ENCODE measurements around the gene PEX5. TPM values are rescaled to one million over a fixed set of nuclear protein-coding genes. Genes with fewer than 3 reads are reported as not detected.
A peak's percentile ranks its signal among the peaks of the same experiment; 100 is the strongest.

The PEX5 gene
- total RNA-seq, 3 donors from 2014 or later: 36.1 to 41.2 (median 38.5) TPM

DNA sequence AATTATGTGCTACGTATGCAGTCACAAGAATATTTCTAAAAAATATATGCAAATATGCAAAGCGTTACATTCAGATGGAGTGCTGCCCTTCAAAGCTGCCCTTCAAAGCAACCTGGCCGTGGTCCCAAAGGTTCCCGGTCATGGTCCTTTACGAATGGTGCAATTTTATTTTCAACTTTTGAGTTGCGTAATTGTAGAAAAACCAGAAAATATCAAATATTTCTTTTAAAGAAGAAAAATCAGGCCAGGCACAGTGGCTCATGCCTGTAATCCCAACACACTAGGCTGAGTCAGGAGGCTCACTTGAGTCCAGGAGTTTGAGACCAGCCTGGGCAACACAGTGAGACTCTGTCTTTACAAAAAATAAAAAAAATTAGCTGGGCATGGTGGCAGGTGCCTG lies 38.0 kb upstream of the PEX5 start:
- Histone ChIP-seq H3K4me3 (no peak overlapping the region), H3K4me1 (ENCODE audit: low read depth) (no peaks in the 10 kb centered on the region), H3K9me3 (no peaks in the 10 kb centered on the region), H3K36me3 (ENCODE audit: low read depth) (no peaks in the 10 kb centered on the region)
- intact Hi-C loops (cut with DNase I, micrococcal nuclease): no loop called here
- ATAC-seq (no peak), DNase-seq (no peak)
- TF ChIP-seq, protein P1, sequence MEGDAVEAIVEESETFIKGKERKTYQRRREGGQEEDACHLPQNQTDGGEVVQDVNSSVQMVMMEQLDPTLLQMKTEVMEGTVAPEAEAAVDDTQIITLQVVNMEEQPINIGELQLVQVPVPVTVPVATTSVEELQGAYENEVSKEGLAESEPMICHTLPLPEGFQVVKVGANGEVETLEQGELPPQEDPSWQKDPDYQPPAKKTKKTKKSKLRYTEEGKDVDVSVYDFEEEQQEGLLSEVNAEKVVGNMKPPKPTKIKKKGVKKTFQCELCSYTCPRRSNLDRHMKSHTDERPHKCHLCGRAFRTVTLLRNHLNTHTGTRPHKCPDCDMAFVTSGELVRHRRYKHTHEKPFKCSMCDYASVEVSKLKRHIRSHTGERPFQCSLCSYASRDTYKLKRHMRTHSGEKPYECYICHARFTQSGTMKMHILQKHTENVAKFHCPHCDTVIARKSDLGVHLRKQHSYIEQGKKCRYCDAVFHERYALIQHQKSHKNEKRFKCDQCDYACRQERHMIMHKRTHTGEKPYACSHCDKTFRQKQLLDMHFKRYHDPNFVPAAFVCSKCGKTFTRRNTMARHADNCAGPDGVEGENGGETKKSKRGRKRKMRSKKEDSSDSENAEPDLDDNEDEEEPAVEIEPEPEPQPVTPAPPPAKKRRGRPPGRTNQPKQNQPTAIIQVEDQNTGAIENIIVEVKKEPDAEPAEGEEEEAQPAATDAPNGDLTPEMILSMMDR (IDR thresholded peaks at IDR 0.05): no peak

DNA sequence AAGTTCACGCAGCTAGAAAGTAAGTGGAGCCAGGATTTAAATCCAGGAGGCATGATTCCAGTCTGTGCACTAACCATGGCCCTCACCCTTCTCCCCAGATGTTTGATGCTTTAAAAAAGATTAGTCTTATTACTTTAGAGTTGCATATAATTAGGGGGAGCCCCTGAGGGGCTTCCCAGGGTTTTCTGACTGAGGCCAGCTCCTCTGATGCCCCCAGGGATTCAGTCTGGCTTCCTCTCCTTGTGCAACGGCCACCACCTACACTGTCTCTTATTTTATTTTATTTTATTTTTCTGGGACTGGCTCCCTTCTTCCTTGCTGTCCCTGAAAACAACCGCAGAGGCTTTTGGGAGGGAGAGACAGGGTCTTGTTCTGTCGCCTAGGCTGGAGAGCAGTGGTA lies 36.7 kb upstream of the PEX5 start:
- TF ChIP-seq, protein P1 (IDR thresholded peaks at IDR 0.05): no peak
- no peaks in the 10 kb centered on the region for H3K36me3 ChIP-seq (ENCODE audit: low read depth)
- intact Hi-C loops (cut with DNase I, micrococcal nuclease): no loop called here

DNA sequence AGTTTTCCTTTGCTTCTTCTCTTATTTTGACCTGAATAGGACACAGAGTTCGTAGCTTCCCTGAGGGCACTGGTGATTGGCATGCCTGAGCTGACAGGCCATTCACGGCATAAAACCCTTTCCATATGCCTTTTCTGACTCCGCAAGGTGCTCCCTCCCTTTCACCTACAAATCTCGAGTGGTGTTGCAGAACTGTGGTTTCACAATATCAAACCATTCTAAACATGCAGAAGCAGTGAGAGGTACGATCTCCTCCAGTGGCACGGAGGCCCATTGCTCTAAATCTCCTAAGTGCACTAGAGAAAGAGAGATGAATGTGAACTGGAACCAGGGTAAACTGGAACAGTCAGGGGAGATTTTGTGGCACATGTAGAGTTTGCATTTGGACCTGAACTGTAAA lies 35.4 kb upstream of the PEX5 start:
- no peak for DNase-seq
- H3K9me3 ChIP-seq: no peaks in the 10 kb centered on the region
- no peak overlapping the region for H3K4me3 ChIP-seq
- no peak for ATAC-seq
- TF ChIP-seq, protein P1 (IDR thresholded peaks at IDR 0.05): no peak
- H3K36me3 ChIP-seq (ENCODE audit: low read depth): no peaks in the 10 kb centered on the region
- H3K4me1 ChIP-seq (ENCODE audit: low read depth): no peaks in the 10 kb centered on the region
- intact Hi-C loops (cut with DNase I, micrococcal nuclease): no loop called here

More for the DNA sequence above, 36.7 kb upstream of the PEX5 start:
- Histone ChIP-seq H3K9me3 (no peaks in the 10 kb centered on the region), H3K4me1 (ENCODE audit: low read depth) (no peaks in the 10 kb centered on the region), H3K4me3 (no peak overlapping the region)
- DNase-seq (no peak), ATAC-seq (no peak)

DNA sequence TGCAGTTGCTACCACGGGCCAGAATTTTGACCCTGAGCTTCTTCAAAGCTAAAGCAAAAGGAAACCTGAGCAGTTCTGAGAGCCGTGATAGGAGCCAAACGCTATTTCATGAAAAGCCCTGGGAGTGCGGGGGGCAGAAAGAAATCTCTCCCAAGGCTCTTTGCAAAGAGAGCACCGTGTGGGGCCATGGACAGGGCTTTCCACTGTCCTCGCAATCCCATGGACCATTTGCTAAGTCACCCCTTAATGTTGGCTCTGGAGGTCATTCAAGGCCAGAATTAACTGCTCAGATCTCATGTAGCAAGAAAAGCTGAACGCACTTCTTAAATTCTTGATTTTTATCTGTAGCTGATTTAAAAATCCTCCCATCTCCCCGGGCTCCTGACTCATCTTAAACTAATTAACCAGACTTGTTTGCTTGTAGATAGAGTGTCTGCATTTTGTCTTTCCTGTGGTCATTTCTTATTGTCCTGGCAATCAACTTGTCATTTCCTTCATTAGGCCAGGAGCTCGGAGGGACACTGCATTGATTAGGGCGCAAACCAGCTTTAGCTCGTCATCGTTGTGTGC lies 34.5 kb upstream of the PEX5 start:
- no peak for DNase-seq
- H3K4me1 ChIP-seq (ENCODE audit: low read depth): no peaks in the 10 kb centered on the region
- H3K36me3 ChIP-seq (ENCODE audit: low read depth): no peaks in the 10 kb centered on the region
- H3K4me3 ChIP-seq: no peak overlapping the region
- H3K9me3 ChIP-seq: no peaks in the 10 kb centered on the region
- TF ChIP-seq, protein P1 (IDR thresholded peaks at IDR 0.05): no peak
- no peak for ATAC-seq
- intact Hi-C loops (cut with DNase I, micrococcal nuclease): no loop called here

DNA sequence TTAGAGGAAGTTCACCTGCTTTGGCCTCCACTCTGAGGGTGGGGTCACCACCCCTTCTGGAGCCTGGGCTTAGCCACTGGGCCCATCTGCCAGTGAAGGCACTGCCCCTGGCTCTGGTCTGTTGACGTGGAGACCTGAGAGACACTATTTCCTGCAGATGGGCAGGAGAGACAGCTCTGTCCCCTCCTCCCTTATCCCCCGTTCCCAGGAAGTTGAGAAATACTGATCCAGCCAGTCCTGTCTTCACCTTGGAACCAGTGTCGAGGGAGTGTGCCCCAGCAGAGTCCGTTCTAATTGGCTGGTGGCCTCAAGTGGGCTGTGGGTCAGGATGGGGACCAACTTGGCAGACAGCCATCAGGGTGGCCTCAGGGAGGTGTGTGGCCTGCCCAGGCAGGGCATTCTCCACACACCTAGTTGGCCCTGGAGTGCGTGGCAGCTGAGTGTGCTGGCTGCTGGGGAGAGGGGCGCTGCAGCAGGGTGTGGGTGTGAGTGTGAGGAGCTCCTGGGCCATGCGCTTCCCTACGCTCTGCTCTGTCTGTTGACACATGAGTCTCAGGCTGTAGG lies 33.9 kb upstream of the PEX5 start:
- ATAC-seq (peak; percentile 16), DNase-seq (no peak)
- Histone ChIP-seq H3K4me3 (no peak overlapping the region), H3K36me3 (ENCODE audit: low read depth) (no peaks in the 10 kb centered on the region), H3K9me3 (no peaks in the 10 kb centered on the region), H3K4me1 (ENCODE audit: low read depth) (no peaks in the 10 kb centered on the region)
- intact Hi-C loops (cut with DNase I, micrococcal nuclease): no loop called here
- TF ChIP-seq, protein P1 (IDR thresholded peaks at IDR 0.05): no peak

Measured in mucosa of descending colon (tissue), 3 donors.